ENCODE results near the gene TBC1D14.

- TF ChIP-seq CTCF (IDR thresholded peaks at IDR 0.05) = no peak
- peak; percentile 65 for TF ChIP-seq POLR2A (IDR thresholded peaks at IDR 0.05)
These were observed 17.3 kb downstream of the TBC1D14 start for GRCh38 chr4:6926681-6927478.

Data from right lobe of liver (tissue), 4 donors.